HEK293 (cell line): ENCODE data around the gene MAD2L1BP.

Experiments
- AEBP2 ChIP-seq: fragments of 450-650 bp; formaldehyde crosslinking; IDR thresholded peaks from 2 replicates; pipeline ENCODE4 v1.5.1; 2016; ENCODE audit warnings: missing biosample characterization, missing genetic modification characterization, borderline replicate concordance
- BCL6B ChIP-seq: fragments of 450-650 bp; formaldehyde crosslinking; IDR thresholded peaks from 2 replicates; pipeline ENCODE4 v1.5.1; 2017; ENCODE audit warnings: missing biosample characterization, missing genetic modification characterization
- EGR2 ChIP-seq: fragments of 450-650 bp; formaldehyde crosslinking; IDR thresholded peaks from 2 replicates; pipeline ENCODE4 v1.5.1; 2016; ENCODE audit warnings: low read depth, missing biosample characterization, missing genetic modification characterization
- GLIS1 ChIP-seq: fragments of 450-650 bp; formaldehyde crosslinking; IDR thresholded peaks from 2 replicates; pipeline ENCODE4 v1.5.1; 2016; ENCODE audit warnings: missing biosample characterization, missing genetic modification characterization
- HIC1 ChIP-seq: fragments of 450-650 bp; formaldehyde crosslinking; IDR thresholded peaks from 2 replicates; pipeline ENCODE4 v1.5.1; 2016; ENCODE audit warnings: missing biosample characterization, missing genetic modification characterization
- KLF17 ChIP-seq: fragments of 450-650 bp; formaldehyde crosslinking; IDR thresholded peaks from 2 replicates; pipeline ENCODE4 v1.5.1; 2016; ENCODE audit warnings: missing biosample characterization, missing genetic modification characterization
- PBX3 ChIP-seq: sonication (generic); formaldehyde crosslinking; IDR thresholded peaks from 2 replicates; pipeline ENCODE4 v1.8.1; 2022; ENCODE audit warnings: mild to moderate bottlenecking, moderate library complexity, missing genetic modification reagents
- PRDM10 ChIP-seq: fragments of 450-650 bp; formaldehyde crosslinking; IDR thresholded peaks from 2 replicates; pipeline ENCODE4 v1.5.1; 2016; ENCODE audit warnings: missing biosample characterization, missing genetic modification characterization
- RBAK ChIP-seq: fragments of 450-650 bp; formaldehyde crosslinking; IDR thresholded peaks from 2 replicates; pipeline ENCODE4 v1.5.1; 2016; ENCODE audit warnings: missing biosample characterization, missing genetic modification characterization
- SP3 ChIP-seq: fragments of 450-650 bp; formaldehyde crosslinking; IDR thresholded peaks from 2 replicates; pipeline ENCODE4 v1.5.1; 2016; ENCODE audit warnings: missing biosample characterization, missing genetic modification characterization
- SP7 ChIP-seq: fragments of 450-650 bp; formaldehyde crosslinking; IDR thresholded peaks from 2 replicates; pipeline ENCODE4 v1.5.1; 2016; ENCODE audit warnings: missing biosample characterization, missing genetic modification characterization
- TSHZ1 ChIP-seq: fragments of 450-650 bp; formaldehyde crosslinking; IDR thresholded peaks from 2 replicates; pipeline ENCODE4 v1.5.1; 2016; ENCODE audit warnings: missing biosample characterization, missing genetic modification characterization, borderline replicate concordance
- ZBTB17 ChIP-seq: fragments of 450-650 bp; formaldehyde crosslinking; IDR thresholded peaks from 2 replicates; pipeline ENCODE4 v1.5.1; 2016; ENCODE audit warnings: missing biosample characterization, missing genetic modification characterization
- ZBTB48 ChIP-seq: fragments of 450-650 bp; formaldehyde crosslinking; IDR thresholded peaks from 2 replicates; pipeline ENCODE4 v1.5.1; 2016; ENCODE audit warnings: missing biosample characterization, missing genetic modification characterization
- ZFHX2 ChIP-seq: fragments of 450-650 bp; formaldehyde crosslinking; conservative IDR thresholded peaks from 2 replicates; pipeline ENCODE4 v1.5.1; 2016; ENCODE audit warnings: missing biosample characterization, missing genetic modification characterization
- ZFP37 ChIP-seq: fragments of 450-650 bp; formaldehyde crosslinking; IDR thresholded peaks from 2 replicates; pipeline ENCODE4 v1.5.1; 2016; ENCODE audit warnings: missing biosample characterization, missing genetic modification characterization
- ZNF132 ChIP-seq: fragments of 450-650 bp; formaldehyde crosslinking; IDR thresholded peaks from 2 replicates; pipeline ENCODE4 v1.5.1; 2017; ENCODE audit warnings: missing biosample characterization, missing genetic modification characterization, borderline replicate concordance
- ZNF24 ChIP-seq: fragments of 450-650 bp; formaldehyde crosslinking; IDR thresholded peaks from 2 replicates; pipeline ENCODE4 v1.5.1; 2016; ENCODE audit warnings: missing biosample characterization, missing genetic modification characterization
- ZNF335 ChIP-seq: fragments of 450-650 bp; formaldehyde crosslinking; conservative IDR thresholded peaks from 2 replicates; pipeline ENCODE4 v1.5.1; 2016; ENCODE audit warnings: missing biosample characterization, missing genetic modification characterization
- ZNF548 ChIP-seq: fragments of 450-650 bp; formaldehyde crosslinking; IDR thresholded peaks from 2 replicates; pipeline ENCODE4 v1.5.1; 2016; ENCODE audit warnings: missing biosample characterization, missing genetic modification characterization
- ZNF600 ChIP-seq: fragments of 450-650 bp; formaldehyde crosslinking; IDR thresholded peaks from 2 replicates; pipeline ENCODE4 v1.5.1; 2016; ENCODE audit warnings: missing biosample characterization, missing genetic modification characterization
- ZNF624 ChIP-seq: fragments of 450-650 bp; formaldehyde crosslinking; IDR thresholded peaks from 2 replicates; pipeline ENCODE4 v1.5.1; 2017; ENCODE audit warnings: missing biosample characterization, missing genetic modification characterization
- ZNF791 ChIP-seq: fragments of 450-650 bp; formaldehyde crosslinking; IDR thresholded peaks from 2 replicates; pipeline ENCODE4 v1.5.1; 2016; ENCODE audit warnings: missing biosample characterization, missing genetic modification characterization
- ZSCAN30 ChIP-seq: fragments of 450-650 bp; IDR thresholded peaks from 2 replicates; pipeline ENCODE4 v1.5.1; 2018; ENCODE audit warnings: missing biosample characterization, mild to moderate bottlenecking, missing genetic modification characterization, moderate library complexity

MAD2L1BP gene

GRCh38 chr6:43667245-43668150 lies 31.9 kb downstream of the MAD2L1BP start (continued):
- TF ChIP-seq PBX3 (CRISPR knock-in tag) (peak; percentile 84), HIC1 (tag by site-specific recombination) (peak; percentile 81), ZNF24 (tag by site-specific recombination) (peak; percentile 56; the same call in 1 of the 2 replicates), ZFHX2 (tag by site-specific recombination) (peak; percentile 52; the same call in 1 of the 2 replicates), SP7 (peak; percentile 59; the same call in 1 of the 2 replicates), ZSCAN30 (tag by site-specific recombination) (peak; percentile 90), PRDM10 (peak; percentile 79), GLIS1 (tag by site-specific recombination) (peak; percentile 42; the same call in 1 of the 2 replicates), ZFP37 (peak; percentile 72; the same call in 1 of the 2 replicates), ZNF624 (no peak), ZBTB17 (peak; percentile 62), BCL6B (tag by site-specific recombination) (peak; percentile 93), TSHZ1 (no peak), AEBP2 (tag by site-specific recombination) (no peak), ZNF335 (tag by site-specific recombination) (peak; percentile 36), ZNF791 (tag by site-specific recombination) (no peak), KLF17 (0 out of 2 replicates have a peak, but pooled peaks have one; percentile 59), EGR2 (0 out of 2 replicates have a peak, but pooled peaks have one; percentile 21), ZNF600 (peak; percentile 57; the same call in 1 of the 2 replicates), ZNF548 (tag by site-specific recombination) (no peak), ZNF132 (no peak), RBAK (no peak), ZBTB48 (tag by site-specific recombination) (peak; percentile 44), SP3 (tag by site-specific recombination) (no peak)
